GM12878 (cell line): Measurements from ENCODE around the gene SEMA5A.

ENCODE experiments used
- ASH2L ChIP-seq: fragments of 300-600, 200-600 bp; sonication (generic); IDR thresholded peaks from 2 replicates; pipeline ENCODE4 v1.6.1; 2017; ENCODE audit warnings: low read depth, mild to moderate bottlenecking, borderline replicate concordance
- BRCA1 ChIP-seq: IDR thresholded peaks from 2 replicates; pipeline ENCODE4 v1.6.1; 2011; ENCODE audit warnings: low read depth, low read length, improper control_type of control experiment
- CHD1 ChIP-seq: IDR thresholded peaks from 2 replicates; pipeline ENCODE4 v1.6.1; 2012; ENCODE audit warnings: low read depth, low read length, improper control_type of control experiment
- CREB1 ChIP-seq: IDR thresholded peaks from 2 replicates; pipeline ENCODE4 v1.6.1; 2012; ENCODE audit warnings: low read depth, mild to moderate bottlenecking, inconsistent platforms
- CTCF ChIP-seq, 3 experiments: IDR thresholded peaks in 2 of 3; conservative IDR thresholded peaks in 1 of 3; 2 replicates each; pipeline ENCODE4 v1.5.1; 2011; ENCODE audit warnings: low read depth in 3 of 3, low read length in 3 of 3, mild to moderate bottlenecking in 3 of 3, control low read depth in 2 of 3, moderate library complexity in 2 of 3, inconsistent platforms in 1 of 3, mixed read lengths in 1 of 3; ENCODE audit not compliant: control insufficient read depth in 2 of 3, insufficient read depth in 1 of 3; ENCODE audit errors: extremely low read depth in 1 of 3
- EGR1 ChIP-seq, 2 experiments: IDR thresholded peaks; 1 replicate in 1 of 2; 2 replicates in 1 of 2; pipeline ENCODE4 v1.6.1; 2011 to 2012; ENCODE audit warnings: low read depth in 2 of 2, low read length in 2 of 2, borderline replicate concordance in 1 of 2, mild to moderate bottlenecking in 1 of 2, moderate library complexity in 1 of 2
- HCFC1 ChIP-seq: fragments of 150-350 bp; IDR thresholded peaks from 2 replicates; pipeline ENCODE4 v1.6.1; 2014; ENCODE audit warnings: low read length
- LARP7 ChIP-seq: fragments of 450-650 bp; IDR thresholded peaks from 2 replicates; pipeline ENCODE4 v1.6.1; 2017; ENCODE audit warnings: mild to moderate bottlenecking
- MAX ChIP-seq: IDR thresholded peaks from 2 replicates; pipeline ENCODE4 v1.6.1; 2012; ENCODE audit warnings: low read depth, low read length, improper control_type of control experiment
- MYC ChIP-seq: IDR thresholded peaks from 2 replicates; pipeline ENCODE4 v1.6.1; 2011; ENCODE audit warnings: mild to moderate bottlenecking, low read length, moderate library complexity, inconsistent platforms; ENCODE audit not compliant: insufficient read depth, insufficient replicate concordance, insufficient read length, severe bottlenecking
- POLR2AphosphoS5 ChIP-seq: IDR thresholded peaks from 2 replicates; pipeline ENCODE4 v1.6.1; 2011; ENCODE audit warnings: mild to moderate bottlenecking, low read length, inconsistent platforms
- SREBF2 ChIP-seq: IDR thresholded peaks from 2 replicates; pipeline ENCODE4 v1.6.1; 2012; ENCODE audit warnings: mild to moderate bottlenecking, low read length
- SUPT20H ChIP-seq: IDR thresholded peaks from 2 replicates; pipeline ENCODE4 v1.6.1; 2011; ENCODE audit warnings: low read depth, mild to moderate bottlenecking, low read length, moderate library complexity, borderline replicate concordance; ENCODE audit not compliant: control insufficient read depth
- TCF12 ChIP-seq: IDR thresholded peaks from 2 replicates; pipeline ENCODE4 v1.6.1; 2011; ENCODE audit warnings: low read depth, mild to moderate bottlenecking, low read length

- TF ChIP-seq HCFC1 (no peak), SREBF2 (no peak), LARP7 (no peak), EGR1 (IDR thresholded peaks at IDR 0.05; ENCODE audit: borderline replicate concordance in 1 of 2, low read depth in 2 of 2, low read length in 2 of 2) (no peak), MAX (no peak), MYC (no peak), CTCF (IDR thresholded peaks at IDR 0.05 in 2 of 3, conservative IDR thresholded peaks at IDR 0.05 in 1 of 3; ENCODE audit: control insufficient read depth in 2 of 3, extremely low read depth in 1 of 3, insufficient read depth in 1 of 3, low read depth in 3 of 3, low read length in 3 of 3) (no peak), POLR2AphosphoS5 (no peak), CREB1 (no peak), CHD1 (no peak), SUPT20H (no peak), ASH2L (no peak), BRCA1 (no peak), TCF12 (no peak)
Measured at GRCh38 chr5:9197881-9198260, 348.0 kb downstream of the SEMA5A start.
